Right lobe of liver (tissue), 4 donors: ENCODE data around the gene DCHS2.

Source experiments
- CTCF ChIP-seq, 4 donors: fragments of 200-600 bp in 3 of 4; fragments of 450-650 bp in 1 of 4; IDR thresholded peaks; one replicate each; pipeline versions ENCODE4 v1.5.1 to v1.8.0; 2016 to 2022; ENCODE audit warnings: antibody characterized with exemption in 4 of 4, mild to moderate bottlenecking in 2 of 4
- POLR2A ChIP-seq: fragments of 450-650 bp; IDR thresholded peaks from one replicate; pipeline ENCODE4 v1.6.1; 2017; ENCODE audit warnings: antibody characterized with exemption, mild to moderate bottlenecking
- donor health status: DM: no; HTN: no; CAD: no.
- donor health status: DM: no; HTN: no; CAD: no.
- donor health status: DM: no; HTN: yes; CAD: no.

GRCh38 chr4:154361450-154361849 is 130.1 kb downstream of the DCHS2 start:
- TF ChIP-seq CTCF (IDR thresholded peaks at IDR 0.05) (no peak), POLR2A (no peak)
